ENCODE measurements around the gene TMEM116.
"Not testable (repeated sequence)": the region's sequence is repeated elsewhere in the genome, so short reads cannot be mapped to it uniquely, and the experiment has no call there.

The TMEM116 gene

DNA sequence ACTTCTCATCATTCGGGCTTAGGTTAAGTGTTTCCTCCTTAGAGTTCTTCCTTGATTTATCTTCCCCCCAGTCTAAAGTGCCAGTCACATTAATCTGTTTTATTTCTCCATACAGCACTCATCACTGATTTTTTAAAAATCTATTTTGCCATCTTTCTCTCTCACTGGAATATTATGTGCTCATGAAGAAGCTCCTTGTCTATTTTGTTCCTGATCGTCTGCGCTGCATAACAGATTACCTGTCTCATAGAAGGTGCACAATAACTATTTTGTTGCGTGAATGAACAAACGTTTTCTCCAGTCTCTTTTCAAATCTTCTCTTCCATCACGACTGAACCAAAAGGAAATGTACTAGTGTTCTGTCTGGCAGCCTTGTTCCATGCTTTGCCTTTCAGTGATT is 3.0 kb upstream of the TMEM116 start:
- CTCF ChIA-PET: no interaction called here
- no peak for DNase-seq (ENCODE audit: extremely low spot score)
- POLR2A ChIA-PET: no interaction called here
- TF ChIP-seq, protein P1, sequence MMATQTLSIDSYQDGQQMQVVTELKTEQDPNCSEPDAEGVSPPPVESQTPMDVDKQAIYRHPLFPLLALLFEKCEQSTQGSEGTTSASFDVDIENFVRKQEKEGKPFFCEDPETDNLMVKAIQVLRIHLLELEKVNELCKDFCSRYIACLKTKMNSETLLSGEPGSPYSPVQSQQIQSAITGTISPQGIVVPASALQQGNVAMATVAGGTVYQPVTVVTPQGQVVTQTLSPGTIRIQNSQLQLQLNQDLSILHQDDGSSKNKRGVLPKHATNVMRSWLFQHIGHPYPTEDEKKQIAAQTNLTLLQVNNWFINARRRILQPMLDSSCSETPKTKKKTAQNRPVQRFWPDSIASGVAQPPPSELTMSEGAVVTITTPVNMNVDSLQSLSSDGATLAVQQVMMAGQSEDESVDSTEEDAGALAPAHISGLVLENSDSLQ (IDR thresholded peaks at IDR 0.05): no peak
- TF ChIP-seq SP1 (IDR thresholded peaks at IDR 0.05): no peak
- no peak for TF ChIP-seq SUZ12 (IDR thresholded peaks at IDR 0.05)
- no peak for TF ChIP-seq CTBP1 (IDR thresholded peaks at IDR 0.05; ENCODE audit: borderline replicate concordance)
- no peak for TF ChIP-seq LEF1 (IDR thresholded peaks at IDR 0.05; ENCODE audit: borderline replicate concordance)
- TF ChIP-seq ARNT (IDR thresholded peaks at IDR 0.05): no peak
- no peak for TF ChIP-seq TARDBP (IDR thresholded peaks at IDR 0.05)
- no peak for TF ChIP-seq NFRKB (IDR thresholded peaks at IDR 0.05)
- no peak for TF ChIP-seq BHLHE40 (IDR thresholded peaks at IDR 0.05; ENCODE audit: borderline replicate concordance)
- TF ChIP-seq L3MBTL2 (conservative IDR thresholded peaks at IDR 0.05): no peak
- TF ChIP-seq HDGF (IDR thresholded peaks at IDR 0.05; ENCODE audit: borderline replicate concordance): no peak
- TF ChIP-seq FOXM1 (IDR thresholded peaks at IDR 0.05; ENCODE audit: borderline replicate concordance): no peak
- TF ChIP-seq FOXA1 (IDR thresholded peaks at IDR 0.05): no peak
- no peak for TF ChIP-seq ELF4 (IDR thresholded peaks at IDR 0.05)
- TF ChIP-seq FOXK2 (IDR thresholded peaks at IDR 0.05): no peak
- TF ChIP-seq ZNF384 (IDR thresholded peaks at IDR 0.05): no peak

DNA sequence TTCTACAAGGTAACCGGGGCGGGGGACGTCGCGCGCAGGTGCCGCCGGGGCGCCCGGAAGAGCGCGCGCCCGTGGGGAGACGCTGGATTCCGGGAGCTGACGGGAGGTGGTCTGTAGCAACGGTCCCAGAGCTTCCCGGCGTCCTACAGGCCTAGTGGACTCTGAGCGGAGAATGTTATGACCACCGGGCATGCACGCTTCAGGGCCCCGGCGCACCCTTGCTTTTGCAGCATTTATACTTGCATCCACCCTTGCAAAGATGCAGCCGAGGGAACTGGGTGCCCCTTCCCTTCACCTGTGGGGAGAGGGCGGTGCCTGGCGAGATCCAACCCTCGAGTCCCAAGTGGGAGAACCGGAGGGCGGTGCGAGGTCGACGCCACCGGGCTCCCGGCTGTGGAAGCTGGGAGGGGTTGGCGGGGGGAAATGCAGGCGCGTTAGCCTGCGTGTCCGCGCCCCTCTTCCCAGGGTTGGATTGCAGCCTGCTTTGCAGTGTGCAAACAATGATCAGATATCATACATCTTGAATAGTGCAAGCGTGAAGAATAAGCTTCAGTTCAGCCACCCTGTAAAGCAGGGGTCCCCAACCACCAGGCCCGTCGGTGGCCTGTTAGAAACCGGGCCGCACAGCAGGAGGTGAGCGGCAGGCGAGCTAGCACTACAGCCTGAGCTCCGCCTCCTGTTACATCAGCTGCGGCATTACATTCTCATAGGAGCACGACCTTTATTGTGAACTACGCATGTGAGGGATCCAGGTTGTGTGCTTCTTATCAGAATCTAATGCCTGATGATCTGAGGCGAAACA is 837 bp upstream of the TMEM116 start:
- DNase-seq (ENCODE audit: extremely low spot score): peak; percentile 40
- TF ChIP-seq ELF4 (IDR thresholded peaks at IDR 0.05) (no peak), L3MBTL2 (conservative IDR thresholded peaks at IDR 0.05) (peak; percentile 48; the same call in 1 of the 2 replicates), LEF1 (IDR thresholded peaks at IDR 0.05; ENCODE audit: borderline replicate concordance) (no peak), TARDBP (IDR thresholded peaks at IDR 0.05) (no peak)
- ChIA-PET POLR2A (interaction anchor here (0.6 to 3.2 kb wide), 17 partner anchors 8 to 1165 kb away, joined by 3 to 26 read pairs (median 4); partner anchors contain the start of genes NAA25 and TRAFD1), CTCF (interaction anchor here (1.1 kb wide), 1 partner anchor 39 kb away, joined by 3 read pairs; no protein-coding TSS in a partner anchor)

DNA sequence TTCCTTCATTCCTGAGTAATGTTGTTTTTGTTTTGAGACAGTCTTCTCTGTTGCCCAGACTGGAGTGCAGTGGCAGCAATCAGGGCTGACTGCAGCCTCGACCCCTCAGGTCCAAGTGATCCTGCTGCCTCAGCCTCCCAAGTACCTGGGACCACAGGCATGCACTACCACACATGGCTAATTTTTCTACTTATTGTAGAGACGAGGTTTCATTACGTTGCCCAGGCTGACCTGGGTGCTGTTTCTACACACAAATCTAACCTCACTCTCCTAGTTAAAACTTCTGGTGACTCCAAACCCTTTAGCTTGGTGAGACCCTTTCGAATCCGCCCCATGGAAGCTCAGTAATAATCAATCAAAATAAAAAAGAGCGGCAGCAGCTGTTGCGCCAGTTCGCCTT is 1.3 kb downstream of the TMEM116 start:
- ChIA-PET POLR2A (interaction anchor here (0.6 to 3.2 kb wide), 4 partner anchors 8 to 114 kb away, joined by 3 to 26 read pairs (median 4); partner anchors contain the start of gene TRAFD1), CTCF (no interaction called here)
- DNase-seq (ENCODE audit: extremely low spot score): no peak
- TF ChIP-seq SP1 (IDR thresholded peaks at IDR 0.05): no peak
- no peak for TF ChIP-seq NFRKB (IDR thresholded peaks at IDR 0.05)
- no peak for TF ChIP-seq L3MBTL2 (conservative IDR thresholded peaks at IDR 0.05)
- TF ChIP-seq TARDBP (IDR thresholded peaks at IDR 0.05): no peak
- TF ChIP-seq, protein P1 (IDR thresholded peaks at IDR 0.05): no peak
- no peak for TF ChIP-seq ARNT (IDR thresholded peaks at IDR 0.05)
- no peak for TF ChIP-seq FOXM1 (IDR thresholded peaks at IDR 0.05; ENCODE audit: borderline replicate concordance)
- TF ChIP-seq CTBP1 (IDR thresholded peaks at IDR 0.05; ENCODE audit: borderline replicate concordance): no peak

DNA sequence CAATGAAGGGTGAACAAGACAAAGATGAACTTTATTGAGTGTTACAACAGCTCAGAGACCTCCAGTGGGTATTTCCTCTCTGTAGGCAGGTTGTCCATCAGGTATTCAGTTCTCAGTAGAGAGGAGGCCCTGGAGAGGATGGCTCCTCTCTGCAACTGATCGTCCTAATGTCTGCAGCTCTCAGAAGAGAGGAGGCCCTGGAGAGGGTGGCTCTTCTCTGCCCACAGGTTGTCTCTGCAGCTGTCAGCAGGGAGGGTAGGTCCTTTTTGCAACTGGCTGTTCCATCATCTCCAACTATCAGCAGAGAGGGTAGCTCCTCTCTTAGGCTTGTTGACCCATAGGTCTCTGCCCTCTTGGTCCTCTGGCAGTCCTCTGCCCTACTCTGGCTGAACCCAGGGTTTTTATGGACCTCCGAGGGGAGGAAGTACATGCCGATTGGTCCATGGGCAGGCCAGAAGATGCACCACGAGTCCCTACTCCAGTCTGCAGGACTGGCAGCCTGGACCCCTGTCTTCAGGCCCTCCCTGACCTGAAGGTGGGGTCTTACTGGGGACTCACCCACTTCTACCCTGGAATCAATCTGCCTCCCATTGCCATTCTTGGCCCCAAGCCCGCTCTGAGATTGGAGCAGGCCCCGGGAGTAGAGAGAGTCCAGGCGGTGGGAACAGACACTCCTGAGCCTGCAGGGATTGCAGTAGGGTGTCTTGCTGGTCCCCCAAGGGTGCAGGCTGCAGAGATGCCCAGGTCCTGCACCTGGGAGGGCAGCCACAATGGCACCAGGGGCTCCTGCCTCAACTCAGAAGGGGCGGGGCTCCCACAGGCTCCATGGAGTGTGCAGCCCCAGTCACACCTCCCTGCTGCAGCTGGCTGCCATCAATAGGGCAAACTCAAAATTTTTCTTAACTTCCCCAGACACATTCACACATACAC is 2.3 kb downstream of the TMEM116 start:
- ChIA-PET CTCF (interaction anchor here (0.6 kb wide), 1 partner anchor 71 kb away, joined by 6 read pairs; no protein-coding TSS in a partner anchor), POLR2A (no interaction called here)
- TF ChIP-seq ELF4 (IDR thresholded peaks at IDR 0.05): no peak
- TF ChIP-seq ZNF384 (IDR thresholded peaks at IDR 0.05): no peak
- no peak for TF ChIP-seq NFRKB (IDR thresholded peaks at IDR 0.05)
- TF ChIP-seq SP1 (IDR thresholded peaks at IDR 0.05): no peak
- no peak for TF ChIP-seq ARNT (IDR thresholded peaks at IDR 0.05)
- TF ChIP-seq FOXK2 (IDR thresholded peaks at IDR 0.05): no peak
- no peak for TF ChIP-seq TARDBP (IDR thresholded peaks at IDR 0.05)
- TF ChIP-seq FOXM1 (IDR thresholded peaks at IDR 0.05; ENCODE audit: borderline replicate concordance): no peak
- no peak for TF ChIP-seq BHLHE40 (IDR thresholded peaks at IDR 0.05; ENCODE audit: borderline replicate concordance)
- TF ChIP-seq CTBP1 (IDR thresholded peaks at IDR 0.05; ENCODE audit: borderline replicate concordance): no peak
- no peak for TF ChIP-seq SUZ12 (IDR thresholded peaks at IDR 0.05)
- TF ChIP-seq FOXA1 (IDR thresholded peaks at IDR 0.05): no peak
- DNase-seq (ENCODE audit: extremely low spot score): no peak

DNA sequence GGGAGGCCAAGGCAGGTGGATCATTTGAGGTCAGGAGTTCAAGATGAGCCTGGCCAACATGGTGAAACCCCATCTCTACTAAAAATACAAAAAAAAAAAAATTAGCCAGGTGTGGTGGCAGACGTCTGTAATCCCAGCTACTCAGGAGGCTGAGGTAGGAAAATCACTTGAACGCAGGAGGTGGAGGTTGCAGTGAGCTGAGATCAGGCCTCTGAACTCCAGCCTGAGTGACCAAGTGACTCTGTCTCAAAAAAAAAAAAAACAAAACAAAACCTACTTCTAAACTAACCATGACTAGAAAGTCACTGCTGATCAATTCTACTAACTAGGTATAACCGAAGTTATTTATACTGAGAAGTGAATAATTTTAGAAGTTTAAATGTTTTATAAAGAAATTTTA is 3.4 kb downstream of the TMEM116 start:
- CTCF ChIA-PET: interaction anchor here (0.6 kb wide), 2 partner anchors 70 to 487 kb away, joined by 4 to 6 read pairs; no protein-coding TSS in a partner anchor
- POLR2A ChIA-PET; DNase-seq (ENCODE audit: extremely low spot score): not testable (repeated sequence)

DNA sequence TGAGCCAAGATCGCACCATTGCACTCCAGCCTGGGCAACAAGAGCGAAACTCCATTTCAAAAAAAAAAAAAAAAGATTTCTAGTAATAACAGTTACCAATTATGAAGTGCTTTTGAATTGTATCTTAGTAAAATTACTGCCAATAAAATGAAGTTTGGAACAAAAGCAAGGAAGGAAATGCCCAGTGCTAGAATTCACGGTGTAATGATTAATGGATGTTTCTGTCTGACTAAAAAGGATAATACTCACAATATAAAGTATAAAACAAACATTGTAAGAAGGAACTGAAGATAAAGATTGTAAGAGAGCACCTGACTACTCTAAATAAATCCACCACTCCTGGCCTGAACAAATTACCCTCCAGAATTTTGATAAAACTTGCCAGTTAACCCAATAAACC is 4.0 kb downstream of the TMEM116 start:
- no peak for DNase-seq (ENCODE audit: extremely low spot score)
- POLR2A ChIA-PET: no interaction called here
- TF ChIP-seq TARDBP (IDR thresholded peaks at IDR 0.05): no peak
- TF ChIP-seq ZNF384 (IDR thresholded peaks at IDR 0.05): no peak
- no peak for TF ChIP-seq LEF1 (IDR thresholded peaks at IDR 0.05; ENCODE audit: borderline replicate concordance)
- TF ChIP-seq FOXK2 (IDR thresholded peaks at IDR 0.05): no peak
- TF ChIP-seq NFRKB (IDR thresholded peaks at IDR 0.05): no peak
- no peak for TF ChIP-seq HDGF (IDR thresholded peaks at IDR 0.05; ENCODE audit: borderline replicate concordance)
- no peak for TF ChIP-seq L3MBTL2 (conservative IDR thresholded peaks at IDR 0.05)
- no peak for TF ChIP-seq ELF4 (IDR thresholded peaks at IDR 0.05)
- TF ChIP-seq FOXM1 (IDR thresholded peaks at IDR 0.05; ENCODE audit: borderline replicate concordance): no peak
- no peak for TF ChIP-seq FOXA1 (IDR thresholded peaks at IDR 0.05)
- TF ChIP-seq SP1 (IDR thresholded peaks at IDR 0.05): no peak
- TF ChIP-seq SUZ12 (IDR thresholded peaks at IDR 0.05): no peak
- TF ChIP-seq BHLHE40 (IDR thresholded peaks at IDR 0.05; ENCODE audit: borderline replicate concordance): no peak
- TF ChIP-seq, protein P1 (IDR thresholded peaks at IDR 0.05): no peak
- no peak for TF ChIP-seq CTBP1 (IDR thresholded peaks at IDR 0.05; ENCODE audit: borderline replicate concordance)
- TF ChIP-seq ARNT (IDR thresholded peaks at IDR 0.05): no peak
- CTCF ChIA-PET: no interaction called here
